K562 (cell line): ENCODE measurements around the gene NUCB2. TPM values are rescaled to one million over a fixed set of nuclear protein-coding genes. Genes with fewer than 3 reads are reported as not detected.

Experiments
- ATAC-seq: fragments of 200-7000 bp; cut with Tn5 transposase; 3 replicates; pipeline ENCODE4 v1.9.1; 2020; ENCODE audit warnings: moderate library complexity
- BruUV-seq: library from RNA; stranded (reverse); fragments of 400-500 nt; replicated peaks from 2 replicates; lab custom pipeline; 2021; lab: Mats Ljungman, UMichigan
- CTCF ChIA-PET: fragments of 300-600 bp; formaldehyde crosslinking; extraction: SDS; loops from one replicate; lab custom pipeline; 2021; ENCODE audit warnings: low intra/inter-chr PET ratio; lab: Yijun Ruan, JAX
- POLR2A ChIA-PET: fragments of 300-600, 350-650 bp; sonication (Branson Sonifier 250); formaldehyde crosslinking; extraction: SDS; loops from one replicate; lab custom pipeline; 2021; ENCODE audit warnings: antibody characterized with exemption, inconsistent platforms; lab: Yijun Ruan, JAX
- DNase-seq, 4 experiments: peaks; one replicate each; pipeline versions ENCODE4 v3.0.0 to v3.0.0-alpha.2; 2011 to 2018; ENCODE audit warnings: low spot score in 3 of 4, mixed read lengths in 3 of 4; ENCODE audit errors: extremely low read depth in 1 of 4
- FAIRE-seq: peaks from 2 replicates; lab custom pipeline; 2011; peaks lifted over from hg19 to GRCh38; lab: Jason Lieb, UNC
- H2AFZ ChIP-seq: 2 replicates; pipeline ENCODE4 v1.6.0; 2011; ENCODE audit warnings: low read depth, low read length, control low read depth, inconsistent platforms
- H3K27ac ChIP-seq: fragments of 200-600 bp; 3 replicates; pipeline ENCODE4 v1.8.0; 2011; ENCODE audit warnings: low read depth, mild to moderate bottlenecking, control low read depth, inconsistent platforms, low read length, moderate library complexity, mixed read lengths; ENCODE audit errors: extremely low read depth
- H3K27me3 ChIP-seq, 2 experiments: fragments of 300-600 bp in 1 of 2; 2 replicates in 1 of 2; 3 replicates in 1 of 2; pipeline versions ENCODE4 v1.6.0 to v1.8.0; 2011; ENCODE audit warnings: inconsistent platforms in 2 of 2, low read length in 2 of 2, mild to moderate bottlenecking in 1 of 2, mixed read lengths in 1 of 2, moderate library complexity in 1 of 2; ENCODE audit not compliant: control insufficient read depth in 2 of 2, insufficient read depth in 2 of 2
- H3K36me3 ChIP-seq: fragments of 300-600 bp; 3 replicates; pipeline ENCODE4 v1.8.0; 2011; ENCODE audit warnings: mild to moderate bottlenecking, low read length, inconsistent platforms; ENCODE audit not compliant: control insufficient read depth, insufficient read depth
- H3K4me1 ChIP-seq, 2 experiments: fragments of 200-600 bp in 1 of 2; replicated peaks in 1 of 2; 2 replicates in 1 of 2; 3 replicates in 1 of 2; pipeline versions ENCODE4 v1.5.1 to v1.8.0; 2011; ENCODE audit warnings: inconsistent platforms in 2 of 2, low read length in 2 of 2, mild to moderate bottlenecking in 1 of 2, mixed read lengths in 1 of 2, moderate library complexity in 1 of 2; ENCODE audit not compliant: control insufficient read depth in 2 of 2, insufficient read depth in 2 of 2
- H3K4me2 ChIP-seq: 2 replicates; pipeline ENCODE4 v1.6.1; 2011; ENCODE audit warnings: low read length, control low read depth, inconsistent platforms, mixed read lengths; ENCODE audit not compliant: insufficient read depth
- H3K4me3 ChIP-seq: fragments of 200-600 bp; sonication (generic), shearing (Covaris generic); 2 replicates; pipeline ENCODE4 v1.5.1; 2016; ENCODE audit warnings: control low read depth, inconsistent platforms
- H3K79me2 ChIP-seq: fragments of 200-600 bp; 3 replicates; pipeline ENCODE4 v1.8.0; 2011; ENCODE audit warnings: low read length, inconsistent platforms; ENCODE audit not compliant: control insufficient read depth, insufficient read depth
- H3K9ac ChIP-seq, 2 experiments: 2 replicates each; pipeline versions ENCODE4 v1.6.0 to v1.6.1; 2011; ENCODE audit warnings: low read depth in 2 of 2, low read length in 2 of 2, control low read depth in 1 of 2, inconsistent platforms in 1 of 2, mild to moderate bottlenecking in 1 of 2, mixed read lengths in 1 of 2; ENCODE audit not compliant: insufficient read depth in 1 of 2
- H3K9me1 ChIP-seq: one replicate; pipeline ENCODE4 v1.6.0; 2011; ENCODE audit warnings: inconsistent platforms, mild to moderate bottlenecking, low read length, moderate library complexity; ENCODE audit not compliant: control insufficient read depth, insufficient read depth
- H3K9me3 ChIP-seq: replicated peaks from 2 replicates; pipeline ENCODE4 v1.5.1; 2011; ENCODE audit warnings: low read depth, low read length, inconsistent platforms; ENCODE audit not compliant: control insufficient read depth, insufficient read depth
- H4K20me1 ChIP-seq: replicated peaks from 2 replicates; pipeline ENCODE4 v1.6.1; 2011; ENCODE audit warnings: low read length, inconsistent platforms, mixed read lengths; ENCODE audit not compliant: control insufficient read depth, insufficient read depth
- CEBPG ChIP-seq, 3 experiments: fragments of 200-800 bp in 1 of 3; sonication (Bioruptor generic) in 1 of 3; sonication (generic) in 1 of 3; formaldehyde crosslinking in 1 of 3; IDR thresholded peaks in 2 of 3; conservative IDR thresholded peaks in 1 of 3; 2 replicates each; pipeline versions ENCODE4 v1.6.1 to v1.8.0; 2016 to 2022; ENCODE audit warnings: missing compliant biosample characterization in 2 of 3, missing genetic modification characterization in 2 of 3, mild to moderate bottlenecking in 1 of 3, missing genetic modification reagents in 1 of 3
- ZKSCAN1 ChIP-seq: fragments of 150-350 bp; IDR thresholded peaks from 2 replicates; pipeline ENCODE4 v1.6.1; 2016; ENCODE audit warnings: low read depth, low read length
- WGBS: fragments of 100-300 bp; shearing (Covaris generic); methylation state at CpG from one replicate; pipeline ENCODE4 v1.1.6; 2016; ENCODE audit warnings: low coverage, mixed read lengths; ENCODE audit not compliant: insufficient coverage; ENCODE audit errors: missing lambda C conversion rate; 5-methylcytosine and 5-hydroxymethylcytosine counted together
- in situ Hi-C: fragments of 300-500 bp; cut with MboI; formaldehyde crosslinking; loops from 4 replicates; pipeline ENCODE4 v1.15.0; 2018; ENCODE audit warnings: inconsistent platforms, mixed read lengths
- intact Hi-C: fragments of 100-400 bp; cut with micrococcal nuclease; formaldehyde crosslinking; loops from 2 replicates; pipeline ENCODE4 v1.14.2; 2022
- polyA plus RNA-seq, 8 experiments: library from polyadenylated mRNA; depleted of rRNA in 4 of 8; stranded (reverse) in 5 of 8; unstranded in 3 of 8; fragments of >200 nt; fragmentation: Nextera tagmentation in 2 of 8; fragmentation: Illumina TruSeq in 1 of 8; extraction: Ambion mirVana in 2 of 8; extraction: Trizol in 1 of 8; gene quantifications; 2 replicates each; pipeline versions ENCODE4 v1.2.1 to v1.2.3, GENCODE V29; 2011 to 2014; ENCODE audit warnings: inconsistent platforms in 1 of 8, missing spikeins in 1 of 8
- total RNA-seq, 7 experiments: library from RNA; depleted of rRNA in 6 of 7; stranded (reverse); fragments of >200 nt in 6 of 7; fragmentation: Illumina TruSeq in 2 of 7; extraction: Trizol in 2 of 7; gene quantifications; 2 replicates each; pipeline versions ENCODE4 v1.2.1 to v1.2.3, GENCODE V29; 2011 to 2021; ENCODE audit warnings: low replicate concordance in 1 of 7
- TF ChIP-seq, protein P1 (sequence below): sonication (generic); formaldehyde crosslinking; IDR thresholded peaks from 2 replicates; pipeline ENCODE4 v1.8.0; 2022; ENCODE audit warnings: missing genetic modification reagents, mild to moderate bottlenecking, borderline replicate concordance
- TF ChIP-seq, protein P2 (sequence below), 2 experiments: fragments of 450-650 bp in 1 of 2; sonication (generic) in 1 of 2; formaldehyde crosslinking in 1 of 2; IDR thresholded peaks in 1 of 2; conservative IDR thresholded peaks in 1 of 2; 2 replicates each; pipeline versions ENCODE4 v1.6.1 to v1.8.1; 2016 to 2023; ENCODE audit warnings: mild to moderate bottlenecking in 2 of 2, moderate library complexity in 2 of 2, inconsistent platforms in 1 of 2, missing genetic modification reagents in 1 of 2

NUCB2 gene
- total and polyA plus RNA-seq, 9 of the 15 experiments (the other 6 are each of a cell fraction or from before 2014, with no cell fraction given): 54.0 to 108 (median 84.6) TPM

DNA sequence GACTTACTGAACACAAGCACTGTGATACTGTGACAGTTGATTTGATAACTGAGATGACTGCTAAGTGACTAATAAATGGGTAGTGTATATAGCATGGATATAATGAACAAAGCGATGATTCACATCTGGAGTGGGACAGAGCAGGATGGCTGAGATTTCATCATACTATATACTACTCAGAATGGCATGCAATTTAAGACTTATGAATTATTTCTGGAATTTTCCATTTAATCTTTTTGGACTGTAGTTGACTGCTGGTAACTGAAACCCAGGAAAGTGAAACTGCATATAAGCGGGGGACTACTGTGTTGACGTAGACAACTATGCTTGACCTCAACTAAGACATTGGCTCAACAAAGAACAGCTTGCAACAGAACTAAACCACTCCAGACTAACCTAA lies 20.0 kb upstream of the NUCB2 start:
- Histone ChIP-seq H4K20me1 (no peaks in the 10 kb centered on the region), H3K79me2 (no peaks in the 10 kb centered on the region), H3K9me1 (no peaks in the 10 kb centered on the region), H3K4me2 (no peak overlapping the region), H3K27ac (no peak overlapping the region), H3K9ac (no peak overlapping the region)
- CTCF ChIA-PET: no interaction called here
- intact Hi-C loops: no loop called here
- 88% methylated on average over 3 of the region's 3 CpGs for WGBS
- BruUV-seq: no TSS peak
- no peak for FAIRE-seq
- TF ChIP-seq, protein P1, sequence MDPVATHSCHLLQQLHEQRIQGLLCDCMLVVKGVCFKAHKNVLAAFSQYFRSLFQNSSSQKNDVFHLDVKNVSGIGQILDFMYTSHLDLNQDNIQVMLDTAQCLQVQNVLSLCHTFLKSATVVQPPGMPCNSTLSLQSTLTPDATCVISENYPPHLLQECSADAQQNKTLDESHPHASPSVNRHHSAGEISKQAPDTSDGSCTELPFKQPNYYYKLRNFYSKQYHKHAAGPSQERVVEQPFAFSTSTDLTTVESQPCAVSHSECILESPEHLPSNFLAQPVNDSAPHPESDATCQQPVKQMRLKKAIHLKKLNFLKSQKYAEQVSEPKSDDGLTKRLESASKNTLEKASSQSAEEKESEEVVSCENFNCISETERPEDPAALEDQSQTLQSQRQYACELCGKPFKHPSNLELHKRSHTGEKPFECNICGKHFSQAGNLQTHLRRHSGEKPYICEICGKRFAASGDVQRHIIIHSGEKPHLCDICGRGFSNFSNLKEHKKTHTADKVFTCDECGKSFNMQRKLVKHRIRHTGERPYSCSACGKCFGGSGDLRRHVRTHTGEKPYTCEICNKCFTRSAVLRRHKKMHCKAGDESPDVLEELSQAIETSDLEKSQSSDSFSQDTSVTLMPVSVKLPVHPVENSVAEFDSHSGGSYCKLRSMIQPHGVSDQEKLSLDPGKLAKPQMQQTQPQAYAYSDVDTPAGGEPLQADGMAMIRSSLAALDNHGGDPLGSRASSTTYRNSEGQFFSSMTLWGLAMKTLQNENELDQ (CRISPR knock-in tag): no peak
- TF ChIP-seq, protein P2, sequence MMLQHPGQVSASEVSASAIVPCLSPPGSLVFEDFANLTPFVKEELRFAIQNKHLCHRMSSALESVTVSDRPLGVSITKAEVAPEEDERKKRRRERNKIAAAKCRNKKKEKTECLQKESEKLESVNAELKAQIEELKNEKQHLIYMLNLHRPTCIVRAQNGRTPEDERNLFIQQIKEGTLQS (IDR thresholded peaks at IDR 0.05): peak; percentile 60
- TF ChIP-seq, protein P2 (CRISPR knock-in tag; conservative IDR thresholded peaks at IDR 0.05): no peak
- no peak for TF ChIP-seq CEBPG (CRISPR knock-in tag; IDR thresholded peaks at IDR 0.05)
- TF ChIP-seq CEBPG (tag; conservative IDR thresholded peaks at IDR 0.05 in 1 of 2, IDR thresholded peaks at IDR 0.05 in 1 of 2): peak in 1 of 2 experiments; percentile 78; a peak in 2 of 4 replicates
- TF ChIP-seq ZKSCAN1: no peak
- TF ChIP-seq, all 486 proteins: peak for 2
- no peak for ATAC-seq
- peaks cover 8 to 16% of the 10 kb centered on the region in 2 experiments for H3K4me1 ChIP-seq
- H3K9me3 ChIP-seq: no peaks in the 10 kb centered on the region
- POLR2A ChIA-PET: no interaction called here
- 0 out of 2 replicates have a peak overlapping the region, but pooled peaks have one; percentile 56 for H2AFZ ChIP-seq
- DNase-seq: no peak
- in situ Hi-C loops: no loop called here
- no peaks in the 10 kb centered on the region for H3K27me3 ChIP-seq
- no peak overlapping the region for H3K4me3 ChIP-seq
- no peaks in the 10 kb centered on the region for H3K36me3 ChIP-seq
